NCI-H524 treated with DMSO at 0.1 percent for 48 hours (cell line): ENCODE data around the gene AKAP6.

Experiments
- DNase-seq: peaks from one replicate; lab custom pipeline; 2025; lab: John Stamatoyannopoulos, UW

AKAP6 gene

DNA sequence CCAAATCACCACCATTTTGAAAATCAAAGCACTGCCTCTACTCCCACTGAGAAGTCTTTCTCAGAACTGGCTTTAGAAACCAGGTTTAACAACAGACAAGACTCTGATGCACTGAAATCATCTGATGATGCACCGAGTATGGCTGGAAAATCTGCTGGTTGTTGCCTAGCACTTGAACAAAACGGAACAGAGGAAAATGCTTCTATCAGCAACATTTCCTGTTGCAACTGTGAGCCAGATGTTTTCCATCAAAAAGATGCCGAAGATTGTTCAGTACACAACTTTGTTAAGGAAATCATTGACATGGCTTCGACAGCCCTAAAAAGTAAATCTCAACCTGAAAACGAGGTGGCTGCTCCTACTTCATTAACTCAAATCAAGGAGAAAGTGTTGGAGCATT is 494.6 kb downstream of the AKAP6 start:
- no peak for DNase-seq

DNA sequence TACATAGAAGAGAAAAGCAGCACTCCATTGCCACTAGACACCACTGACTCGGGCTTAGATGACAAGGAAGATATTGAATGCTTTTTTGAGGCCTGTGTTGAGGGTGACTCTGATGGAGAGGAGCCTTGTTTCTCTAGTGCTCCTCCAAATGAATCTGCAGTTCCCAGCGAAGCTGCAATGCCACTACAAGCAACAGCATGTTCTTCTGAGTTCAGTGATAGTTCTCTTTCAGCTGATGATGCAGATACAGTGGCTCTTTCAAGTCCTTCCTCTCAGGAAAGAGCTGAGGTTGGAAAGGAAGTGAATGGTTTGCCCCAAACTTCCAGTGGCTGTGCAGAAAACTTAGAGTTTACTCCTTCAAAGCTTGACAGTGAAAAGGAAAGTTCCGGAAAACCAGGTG is 495.1 kb downstream of the AKAP6 start:
- no peak for DNase-seq

DNA sequence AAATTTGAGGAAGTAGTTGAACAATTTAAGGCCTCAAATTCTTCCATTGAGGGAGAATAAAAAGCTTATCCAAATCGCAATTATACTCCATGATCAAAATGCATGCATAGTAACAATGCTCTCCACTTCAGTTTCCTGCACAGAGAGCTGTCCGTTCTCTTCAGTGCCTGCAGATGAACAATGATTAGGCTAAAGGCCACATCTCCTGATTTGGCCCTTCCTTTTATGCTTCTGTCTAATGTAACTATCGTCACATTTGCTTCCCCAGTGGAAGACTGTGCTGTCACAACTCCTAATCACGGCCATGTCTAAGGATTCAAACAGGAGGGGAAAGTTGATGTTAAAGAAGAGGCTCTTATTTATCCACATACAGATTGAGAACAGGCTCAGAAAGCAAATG is 496.0 kb downstream of the AKAP6 start:
- DNase-seq, result no peak

DNA sequence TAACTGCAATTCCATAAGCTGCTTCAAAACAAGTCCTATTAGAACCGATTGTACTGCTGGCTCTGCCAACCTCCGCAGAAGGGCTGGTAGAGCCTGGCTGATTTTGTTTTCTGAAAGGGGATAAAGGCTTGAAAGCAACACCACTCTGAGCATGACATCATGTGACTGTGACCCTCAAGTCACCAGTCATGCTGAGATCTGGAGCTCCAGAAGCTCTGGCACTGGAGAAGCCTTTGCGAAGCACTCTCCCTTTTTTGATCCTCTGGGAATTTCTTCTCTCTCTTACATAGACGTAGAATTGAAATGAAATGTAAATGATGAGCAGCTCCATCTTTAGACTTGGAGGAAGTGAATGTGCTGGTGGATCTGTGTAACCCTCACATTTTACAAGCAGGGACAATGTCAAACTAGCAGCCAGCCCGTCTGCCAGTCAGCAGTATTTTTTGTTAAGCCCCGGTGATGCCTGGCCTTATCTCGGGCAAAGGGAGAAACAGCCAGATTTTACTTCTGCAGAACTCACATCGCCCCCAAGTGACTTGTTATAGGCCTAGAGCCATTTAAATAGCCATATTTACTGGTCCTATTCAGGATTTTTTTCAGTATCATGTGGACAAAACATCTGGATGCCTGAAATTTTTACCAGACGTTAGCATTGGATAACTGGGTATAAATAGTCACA is 497.4 kb downstream of the AKAP6 start:
- DNase-seq, result no peak

GRCh38 chr14:32827514-32827913 is 498.4 kb downstream of the AKAP6 start:
- no peak for DNase-seq

- DNase-seq, result no peak
Observed at GRCh38 chr14:32835924-32836323, 506.8 kb downstream of the AKAP6 start.

GRCh38 chr14:32841698-32842097 is 512.6 kb downstream of the AKAP6 start:
- no peak for DNase-seq

DNA sequence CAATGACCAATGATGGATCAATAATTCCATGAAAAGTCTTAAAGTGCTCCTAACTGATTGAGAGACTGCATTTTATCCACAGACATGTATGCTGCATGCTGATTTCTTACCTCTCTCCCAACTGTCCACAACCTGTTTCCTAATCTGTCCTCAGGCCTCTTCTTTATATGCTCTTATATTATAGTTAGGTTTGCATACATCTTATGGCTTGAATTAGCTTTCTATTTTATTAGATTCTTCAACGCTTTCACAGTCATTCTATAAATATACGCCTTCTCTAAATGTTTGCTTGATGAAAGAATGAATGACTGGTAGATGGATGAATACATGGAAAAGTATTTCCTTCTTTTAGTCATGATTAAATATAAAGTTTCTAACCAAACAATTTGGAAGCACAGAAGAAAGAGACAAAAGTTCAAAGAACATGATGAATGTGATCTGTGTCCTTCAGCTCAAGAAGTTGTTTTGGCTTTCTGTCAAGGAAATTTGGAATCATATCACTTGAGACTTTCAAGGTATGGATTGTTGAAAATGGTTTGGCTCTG is 517.8 kb downstream of the AKAP6 start:
- DNase-seq, result no peak

GRCh38 chr14:32847867-32848266 is 518.8 kb downstream of the AKAP6 start:
- DNase-seq, result no peak

DNA sequence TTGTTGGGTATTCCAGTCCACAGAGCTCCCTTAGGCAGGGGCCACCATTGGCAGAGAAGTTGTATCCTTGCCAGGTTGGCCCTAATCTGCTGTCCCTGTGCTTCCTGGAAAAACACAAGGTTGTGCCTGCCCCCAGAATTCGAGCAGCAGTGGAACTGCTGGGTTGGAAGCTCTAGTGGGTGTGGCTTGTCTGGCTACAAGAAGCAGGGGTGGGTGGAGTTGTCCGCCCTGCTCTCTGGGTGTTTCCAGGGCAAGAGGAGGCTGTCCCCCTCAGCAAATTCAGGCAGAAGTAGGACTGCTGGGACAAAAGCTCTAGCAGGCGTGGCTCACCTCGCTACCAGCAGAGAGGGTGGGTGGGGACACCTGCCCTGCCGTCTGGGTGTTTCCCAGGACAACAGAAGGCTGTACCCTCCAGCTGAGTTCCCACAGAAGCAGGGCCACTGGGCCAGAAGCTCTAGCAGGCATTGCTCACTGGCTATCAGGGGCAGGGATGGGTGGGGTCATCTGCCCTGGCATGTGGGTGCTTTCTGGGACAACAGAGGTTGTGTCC is 536.8 kb downstream of the AKAP6 start:
- DNase-seq, result no peak

- no peak for DNase-seq
Observed at GRCh38 chr14:32883188-32883587, 554.1 kb downstream of the AKAP6 start.
